GM19452 (cell line): ENCODE data around the gene ZNF442.
"Not testable (repeated sequence)": the region's sequence is repeated elsewhere in the genome, so short reads cannot be mapped to it uniquely, and the experiment has no call there.

Experiments
- ATAC-seq: cut with Tn5 transposase; IDR thresholded peaks from one replicate; pipeline ENCODE4 v1.9.1; 2021; ENCODE audit not compliant: unreplicated experiment

Gene ZNF442

GRCh38 chr19:12365236-12366162, at the start of gene ZNF442:
Gene ZNF442, minus strand, starts transcription at chr19:12365683. Its CDS starts 2,052 bp downstream, at chr19:12363631.
- peak; percentile 93 for ATAC-seq

GRCh38 chr19:12411893-12412292, 46.4 kb upstream of the ZNF442 start:
- no peak for ATAC-seq

- peak; percentile 87 for ATAC-seq
These were observed 35.4 kb upstream of the ZNF442 start, which contains the start of gene ZNF799 for GRCh38 chr19:12400633-12401502. Gene ZNF799, minus strand, starts transcription at chr19:12401271. Its CDS starts 201 bp downstream, at chr19:12401070.

- ATAC-seq, result peak; percentile 49
These were observed 34.6 kb upstream of the ZNF442 start for GRCh38 chr19:12399901-12400632.

- not testable (repeated sequence) for ATAC-seq
These were observed 25.7 kb upstream of the ZNF442 start for GRCh38 chr19:12391148-12391547.

GRCh38 chr19:12386365-12386764, 20.9 kb upstream of the ZNF442 start:
- not testable (repeated sequence) for ATAC-seq

GRCh38 chr19:12380444-12380737, 14.9 kb upstream of the ZNF442 start:
- no peak for ATAC-seq

- no peak for ATAC-seq
These were observed 14.4 kb upstream of the ZNF442 start for GRCh38 chr19:12379732-12380443.

- no peak for ATAC-seq
These were observed 8.5 kb upstream of the ZNF442 start for GRCh38 chr19:12374026-12374425.

GRCh38 chr19:12364391-12365235, 870 bp downstream of the ZNF442 start:
- ATAC-seq, result no peak

GRCh38 chr19:12362236-12362635, 3.2 kb downstream of the ZNF442 start:
- not testable (repeated sequence) for ATAC-seq

GRCh38 chr19:12353375-12353774, 12.1 kb downstream of the ZNF442 start:
- ATAC-seq, result no peak

GRCh38 chr19:12350890-12351197, 14.6 kb downstream of the ZNF442 start:
- no peak for ATAC-seq

- ATAC-seq, result no peak
These were observed 15.1 kb downstream of the ZNF442 start for GRCh38 chr19:12350185-12350889.

- no peak for ATAC-seq
These were observed 18.6 kb downstream of the ZNF442 start for GRCh38 chr19:12346896-12347295.

GRCh38 chr19:12345197-12345596, 20.3 kb downstream of the ZNF442 start:
- no peak for ATAC-seq

GRCh38 chr19:12333162-12334159, 32.0 kb downstream of the ZNF442 start, which contains the start of gene ZNF563:
Gene ZNF563, minus strand, starts transcription at chr19:12333633. Its CDS starts 151 bp downstream, at chr19:12333482.
- peak; percentile 89 for ATAC-seq
